HG02642 (cell line): ENCODE results near the gene ZP1.

Experiments used
- ATAC-seq: cut with Tn5 transposase; IDR thresholded peaks from one replicate; pipeline ENCODE4 v1.9.1; 2021; ENCODE audit warnings: mild to moderate bottlenecking; ENCODE audit not compliant: unreplicated experiment, poor library complexity

The ZP1 gene

DNA sequence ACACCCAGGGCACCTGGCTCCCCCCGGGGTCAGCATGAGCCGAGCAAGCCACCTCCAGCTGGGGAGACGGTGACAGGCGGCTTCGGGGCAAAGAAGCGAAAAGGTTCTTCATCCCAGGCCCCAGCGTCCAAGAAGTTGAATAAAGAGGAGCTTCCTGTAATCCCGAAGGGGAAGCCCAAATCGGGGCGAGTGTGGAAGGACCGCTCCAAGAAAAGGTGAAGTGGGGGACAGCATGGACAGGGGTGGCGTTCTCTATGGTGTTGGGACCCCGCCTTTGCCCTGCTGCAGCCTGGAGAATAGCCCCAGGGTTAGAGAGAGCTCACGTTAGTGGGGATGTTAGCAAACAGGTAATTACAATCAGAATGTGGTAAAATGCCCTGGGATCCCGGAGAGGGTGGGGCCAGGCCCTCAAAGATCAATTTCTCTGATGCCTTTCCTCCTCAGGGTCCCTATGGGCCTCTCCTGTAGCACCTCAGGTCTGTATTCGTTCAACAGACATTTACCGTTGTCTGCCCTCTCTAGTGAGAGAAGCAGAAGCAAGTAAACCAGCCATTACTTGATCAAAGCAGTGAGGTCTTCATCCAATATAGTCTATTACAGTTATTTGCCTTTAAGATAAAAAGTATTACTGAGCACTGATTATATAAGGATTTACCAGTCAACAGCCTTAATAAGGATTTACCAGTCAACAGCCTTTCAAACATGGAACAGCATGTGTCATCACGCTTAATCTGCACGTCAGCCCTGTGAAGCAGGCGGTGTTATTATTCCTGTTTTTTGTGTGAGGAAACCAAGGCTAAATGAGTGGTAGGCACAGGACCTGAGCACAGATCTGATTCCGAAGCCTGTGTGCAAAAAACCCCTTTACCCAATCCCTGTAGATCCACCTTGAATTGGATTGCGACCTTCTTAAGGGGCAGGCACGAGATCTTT is 24.4 kb upstream of the ZP1 start:
- no peak for ATAC-seq

- ATAC-seq, result no peak
Observed at GRCh38 chr11:60844045-60844869, 23.1 kb upstream of the ZP1 start.

- ATAC-seq, result no peak
Observed at GRCh38 chr11:60844870-60845221, 22.5 kb upstream of the ZP1 start.

GRCh38 chr11:60845338-60845737 is 22.0 kb upstream of the ZP1 start:
- ATAC-seq, result no peak

DNA sequence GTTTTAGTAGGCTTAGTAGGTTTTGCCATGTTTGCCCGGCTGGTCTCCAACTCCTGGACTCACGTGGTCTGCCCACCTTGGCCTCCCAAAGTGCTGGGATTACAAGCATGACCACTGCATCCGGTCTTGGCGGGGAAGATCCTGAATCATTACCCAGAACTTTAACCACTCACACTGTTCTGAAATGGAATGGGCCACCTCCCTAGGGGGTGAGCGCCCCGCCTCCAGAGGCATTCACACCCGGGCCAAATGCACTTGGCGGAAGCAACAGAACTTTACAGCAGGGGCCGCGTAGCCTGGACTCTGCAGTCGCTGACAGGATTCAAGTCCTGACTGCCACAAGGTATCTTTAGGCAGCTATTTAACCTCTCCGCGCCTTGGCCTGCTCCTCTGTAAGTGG is 20.1 kb upstream of the ZP1 start:
- ATAC-seq, result no peak

DNA sequence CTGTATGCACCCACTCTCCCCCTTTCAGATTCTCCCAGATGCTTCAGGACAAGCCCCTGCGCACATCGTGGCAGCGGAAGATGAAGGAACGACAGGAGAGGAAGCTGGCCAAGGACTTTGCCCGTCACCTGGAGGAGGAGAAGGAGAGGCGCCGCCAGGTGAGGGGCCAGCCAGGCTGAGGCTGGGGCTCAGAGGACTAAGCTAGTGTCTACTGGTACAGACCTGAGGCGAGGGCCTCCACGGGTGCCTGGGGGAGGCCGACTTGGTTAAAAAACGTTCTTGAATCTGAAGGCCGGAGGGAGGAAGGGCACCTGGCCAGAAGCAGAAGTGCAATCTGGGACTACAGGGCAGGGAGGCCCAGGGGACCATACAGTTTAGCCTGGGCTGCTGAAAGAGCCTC is 19.4 kb upstream of the ZP1 start:
- no peak for ATAC-seq

- no peak for ATAC-seq
Observed at GRCh38 chr11:60848714-60849151, 18.6 kb upstream of the ZP1 start.

DNA sequence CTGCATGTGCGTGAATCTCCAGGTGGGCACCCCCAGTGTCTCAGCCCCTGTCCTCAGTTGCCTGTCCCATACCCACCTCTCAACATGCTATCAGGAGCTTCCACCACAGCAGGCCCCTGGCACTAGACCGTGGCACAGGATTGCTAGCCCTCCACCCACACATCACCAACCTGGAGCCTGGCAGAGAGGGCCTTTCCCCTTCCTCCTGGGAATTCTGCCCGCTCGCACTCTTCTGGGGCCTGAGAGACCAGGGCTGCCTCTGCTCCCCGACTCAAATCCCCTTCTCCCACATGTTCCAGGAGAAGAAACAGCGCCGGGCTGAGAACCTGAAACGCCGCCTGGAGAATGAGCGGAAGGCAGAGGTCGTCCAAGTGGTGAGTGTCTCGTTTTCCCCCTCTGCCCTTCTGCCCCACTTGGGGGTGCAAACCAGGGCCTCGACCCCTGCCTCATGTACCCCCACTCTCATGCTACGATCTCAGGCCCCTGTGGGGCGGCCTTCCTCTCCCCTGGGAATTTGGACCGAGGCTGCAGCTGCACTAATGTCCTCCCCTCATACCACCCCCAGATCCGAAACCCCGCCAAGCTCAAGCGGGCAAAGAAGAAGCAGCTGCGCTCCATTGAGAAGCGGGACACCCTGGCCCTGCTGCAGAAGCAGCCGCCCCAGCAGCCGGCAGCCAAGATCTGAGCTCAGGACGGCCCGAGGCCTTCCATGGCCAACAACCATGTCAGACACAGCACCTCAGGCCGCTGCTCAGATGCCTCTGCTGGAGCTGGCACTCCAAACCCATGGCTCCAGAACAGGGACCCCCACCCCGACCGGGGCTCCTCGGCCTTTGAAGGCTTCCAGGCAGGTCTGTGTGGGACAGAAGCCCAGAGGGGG is 17.5 kb upstream of the ZP1 start:
- ATAC-seq, result no peak

GRCh38 chr11:60851327-60852104 is 15.8 kb upstream of the ZP1 start:
- ATAC-seq, result no peak

GRCh38 chr11:60852117-60852981 is 15.0 kb upstream of the ZP1 start:
- no peak for ATAC-seq

- ATAC-seq, result no peak
Observed at GRCh38 chr11:60852982-60853950, 14.1 kb upstream of the ZP1 start.

GRCh38 chr11:60854140-60854846 is 13.0 kb upstream of the ZP1 start:
- ATAC-seq, result no peak

DNA sequence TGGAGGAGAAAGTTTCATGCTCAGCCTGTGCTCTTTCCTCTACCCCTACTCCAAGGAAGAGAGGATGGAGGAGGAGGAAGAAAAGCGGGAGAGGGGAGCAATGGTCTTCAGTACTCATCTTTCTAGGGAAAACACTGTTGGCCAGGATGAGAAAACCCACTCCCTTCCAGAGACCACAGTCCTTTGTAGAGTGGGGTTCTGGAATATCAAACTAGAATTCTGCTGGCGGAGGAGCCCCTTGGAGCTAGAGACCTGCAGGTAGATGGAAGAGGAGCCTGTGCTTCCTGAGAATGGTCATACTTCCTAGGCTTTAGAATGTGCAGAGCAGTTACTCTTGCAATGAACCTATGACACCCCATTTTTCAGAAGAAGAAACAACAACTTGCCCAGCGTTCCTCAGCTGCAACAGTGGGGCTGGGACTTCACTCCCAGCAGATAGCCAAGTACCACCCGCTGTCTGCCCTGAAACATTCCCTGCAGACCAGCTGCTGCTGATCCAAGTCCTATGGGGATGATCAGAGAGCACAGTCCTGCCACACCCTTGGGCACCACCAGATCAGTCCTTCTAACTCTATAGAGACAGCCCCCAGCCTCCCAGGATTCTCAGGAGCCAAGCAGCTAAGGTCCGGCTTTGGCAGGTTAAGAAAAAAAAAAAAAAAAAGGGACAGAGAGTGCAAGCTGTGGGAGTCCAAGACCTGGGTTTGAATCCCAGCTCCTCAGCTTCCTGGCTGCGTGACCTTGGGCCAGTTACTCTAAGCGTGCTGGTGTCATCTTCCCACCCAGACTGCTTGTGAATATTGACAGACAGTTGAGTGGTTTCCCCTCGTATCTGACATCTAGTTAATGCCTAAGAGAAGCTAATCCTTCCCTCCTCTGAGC is 12.3 kb upstream of the ZP1 start:
- no peak for ATAC-seq

DNA sequence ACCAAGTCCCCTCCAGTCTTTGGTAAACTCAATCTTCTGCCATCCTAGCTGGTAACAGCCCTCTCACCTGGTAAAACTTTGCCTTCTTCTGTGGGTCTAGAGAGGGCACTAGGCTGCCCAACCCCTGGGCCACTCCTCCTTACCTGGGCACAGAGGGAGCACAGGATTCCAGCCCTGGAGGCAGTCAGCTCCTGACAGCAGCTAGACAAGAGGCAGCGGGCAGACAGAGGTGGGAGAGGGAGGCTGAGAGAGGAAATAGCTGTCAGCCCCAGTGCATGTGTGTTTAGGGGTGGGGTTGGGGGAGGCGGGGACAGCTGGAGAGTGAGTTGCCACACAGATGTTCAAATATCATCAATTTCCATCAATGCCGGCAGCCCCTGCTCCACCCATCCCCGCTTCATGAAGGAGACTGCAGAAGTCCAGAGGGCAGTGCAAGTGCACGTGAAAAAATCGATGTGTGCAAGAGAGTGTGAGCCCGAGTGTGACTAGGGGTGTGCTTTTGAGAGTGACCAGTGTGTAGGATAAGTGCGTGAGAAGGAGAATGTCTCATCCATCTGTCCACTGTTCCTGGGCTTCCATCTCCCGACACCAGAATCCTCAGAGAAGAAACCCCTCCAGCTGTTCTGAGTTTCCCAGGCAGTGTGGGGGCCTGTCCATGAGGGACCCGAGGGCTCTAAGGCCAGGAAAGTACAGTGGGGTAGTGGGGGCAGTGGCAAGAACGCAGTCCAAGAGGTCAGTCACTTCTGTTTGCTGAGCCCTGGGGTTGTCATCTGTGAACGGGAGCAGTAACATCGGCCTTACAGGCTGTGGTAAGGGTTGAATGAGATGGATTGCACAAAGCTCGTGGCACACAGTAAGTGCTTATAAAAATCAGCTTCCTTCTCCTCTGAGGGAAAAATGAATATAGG is 11.4 kb upstream of the ZP1 start, which contains the start of gene PTGDR2:
PTGDR2 (minus strand) TSS at position 225 of the 908 bp plus-strand sequence. CDS start 2,228 bp downstream, outside the sequence.
- ATAC-seq, result no peak
